ENCODE results near the gene NSF. TPM values are rescaled to one million over a fixed set of nuclear protein-coding genes. Genes with fewer than 3 reads are reported as not detected.

Gene NSF
- total and polyA plus RNA-seq, 2 donors (not counting 3 experiments of a cell fraction or from before 2014, with no cell fraction given), result 18.5 to 43.7 TPM

- Histone ChIP-seq H3K27ac (ENCODE audit: insufficient read depth, low read depth, low read length) (no peak overlapping the region), H3K4me2 (ENCODE audit: insufficient read depth, low read length) (peak overlapping the region; percentile 18), H3K4me1 (ENCODE audit: control insufficient read depth, extremely low read depth, insufficient read depth, low read length) (peaks cover 10% of the 10 kb centered on the region), H4K20me1 (replicated peaks; ENCODE audit: control insufficient read depth, extremely low read depth, insufficient read depth, low read length) (no peaks in the 10 kb centered on the region), H3K9me1 (replicated peaks; ENCODE audit: control insufficient read depth, extremely low read depth, insufficient read depth, low read length) (no peaks in the 10 kb centered on the region), H3K4me3 (replicated peaks in 1 of 3; ENCODE audit: insufficient read depth in 1 of 3, low read depth in 1 of 3, low read length in 3 of 3) (no peak overlapping the region), H3K9ac (replicated peaks; ENCODE audit: extremely low read depth, insufficient read depth, low read length) (no peak overlapping the region), H2AFZ (ENCODE audit: low read depth, low read length) (no peak overlapping the region), H3K27me3 (ENCODE audit: control insufficient read depth in 2 of 2, insufficient read depth in 2 of 2, low read length in 2 of 2) (no peaks in the 10 kb centered on the region), H3K9me3 (replicated peaks; ENCODE audit: control insufficient read depth, insufficient read depth, low read length) (no peaks in the 10 kb centered on the region), H3K36me3 (ENCODE audit: control insufficient read depth in 2 of 2, extremely low read depth in 1 of 2, insufficient read depth in 2 of 2, low read length in 2 of 2) (no peaks in the 10 kb centered on the region), H3K79me2 (ENCODE audit: control insufficient read depth, insufficient read depth, low read length) (no peaks in the 10 kb centered on the region)
- FAIRE-seq, result no peak
- POLR2A ChIA-PET, result no interaction called here
- CTCF ChIA-PET, result interaction anchor here (1.1 to 1.2 kb wide), 2 partner anchors 55 to 61 kb away, joined by 3 read pairs; no protein-coding TSS in a partner anchor
- intact Hi-C loops (cut with micrococcal nuclease) (loop anchor here (10.0 kb wide), 1 partner anchor 105 kb away; no protein-coding TSS in a partner anchor), dilution Hi-C loops (cut with MboI; ENCODE audit: extremely low pct_ligation_motif_present, low sequenced_read_pairs) (no loop called here)
- BruUV-seq (replicated peaks), result no TSS peak
- no peak for DNase-seq (ENCODE audit: low read depth, low spot score)
- no peak for TF ChIP-seq GATA2 (IDR thresholded peaks at IDR 0.05; ENCODE audit: insufficient read depth, insufficient read length, low read depth, low read length)
- TF ChIP-seq POLR2A (IDR thresholded peaks at IDR 0.05; ENCODE audit: low read depth, low read length), result no peak
- no peak for TF ChIP-seq JUN (IDR thresholded peaks at IDR 0.05; ENCODE audit: borderline replicate concordance, insufficient read depth, insufficient read length, low read depth)
- no peak for TF ChIP-seq MAX (IDR thresholded peaks at IDR 0.05; ENCODE audit: insufficient read depth, insufficient read length)
- no peak for TF ChIP-seq CTCF (IDR thresholded peaks at IDR 0.05; ENCODE audit: extremely low read depth in 1 of 2, insufficient read depth in 1 of 2, low read depth in 1 of 2, low read length in 2 of 2)
- TF ChIP-seq FOS (IDR thresholded peaks at IDR 0.05; ENCODE audit: borderline replicate concordance, insufficient read depth, low read length), result no peak
- TF ChIP-seq EZH2 (IDR thresholded peaks at IDR 0.05; ENCODE audit: borderline replicate concordance, low read depth, low read length, severe bottlenecking), result no peak
- TF ChIP-seq MYC (IDR thresholded peaks at IDR 0.05; ENCODE audit: low read depth, low read length), result no peak
- TF ChIP-seq POLR2AphosphoS5 (IDR thresholded peaks at IDR 0.05; ENCODE audit: insufficient read depth, low read depth, low read length), result no peak
These were observed 129.4 kb downstream of the NSF start for GRCh38 chr17:46719891-46720290.
